ENCODE measurements around the gene MCTP1.
"Not testable (repeated sequence)": the region's sequence is repeated elsewhere in the genome, so short reads cannot be mapped to it uniquely, and the experiment has no call there.

- not testable (repeated sequence) for TF ChIP-seq RBM39 (optimal IDR thresholded peaks at IDR 0.05; ENCODE audit: low read depth, low read length); RBBP5 (IDR thresholded peaks at IDR 0.05; ENCODE audit: borderline replicate concordance, insufficient read depth, low read length, poor library complexity, severe bottlenecking); SMARCE1 (IDR thresholded peaks at IDR 0.05); EGR1 (conservative IDR thresholded peaks at IDR 0.05); IRF9 (tag; IDR thresholded peaks at IDR 0.05); DPF2 (IDR thresholded peaks at IDR 0.05)
Measured at GRCh38 chr5:94845696-94846095, 439.2 kb downstream of the MCTP1 start.
